GM19099 (cell line): ENCODE data around the gene TRIP6.
A peak's percentile ranks its signal among the peaks of the same experiment; 100 is the strongest.

Experiments used
- POLR2A ChIP-seq: IDR thresholded peaks from 3 replicates; pipeline ENCODE4 v1.6.1; 2011; ENCODE audit warnings: low read depth; ENCODE audit not compliant: insufficient read length; ENCODE audit errors: extremely low read depth

TRIP6 gene

DNA sequence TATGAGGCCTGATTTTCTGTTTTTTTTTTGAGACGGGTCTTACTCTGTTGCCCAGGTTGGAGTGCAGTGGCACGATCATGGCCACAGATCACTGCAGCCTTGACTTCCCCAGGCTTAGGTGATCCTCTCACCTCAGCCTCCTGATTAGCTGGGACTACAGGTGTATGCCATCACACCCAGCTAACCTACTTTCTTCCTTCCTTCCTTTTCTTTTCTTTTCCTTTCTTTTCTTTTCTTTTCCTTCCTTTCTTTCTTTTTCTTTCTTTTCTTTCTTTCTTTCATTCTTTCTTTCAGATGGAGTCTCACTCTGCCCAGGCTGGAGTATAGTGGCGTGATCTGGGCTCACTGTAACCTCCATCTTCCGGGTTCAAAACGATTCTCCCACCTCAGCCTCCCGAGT lies 11.5 kb downstream of the TRIP6 start:
- no peak for TF ChIP-seq POLR2A

DNA sequence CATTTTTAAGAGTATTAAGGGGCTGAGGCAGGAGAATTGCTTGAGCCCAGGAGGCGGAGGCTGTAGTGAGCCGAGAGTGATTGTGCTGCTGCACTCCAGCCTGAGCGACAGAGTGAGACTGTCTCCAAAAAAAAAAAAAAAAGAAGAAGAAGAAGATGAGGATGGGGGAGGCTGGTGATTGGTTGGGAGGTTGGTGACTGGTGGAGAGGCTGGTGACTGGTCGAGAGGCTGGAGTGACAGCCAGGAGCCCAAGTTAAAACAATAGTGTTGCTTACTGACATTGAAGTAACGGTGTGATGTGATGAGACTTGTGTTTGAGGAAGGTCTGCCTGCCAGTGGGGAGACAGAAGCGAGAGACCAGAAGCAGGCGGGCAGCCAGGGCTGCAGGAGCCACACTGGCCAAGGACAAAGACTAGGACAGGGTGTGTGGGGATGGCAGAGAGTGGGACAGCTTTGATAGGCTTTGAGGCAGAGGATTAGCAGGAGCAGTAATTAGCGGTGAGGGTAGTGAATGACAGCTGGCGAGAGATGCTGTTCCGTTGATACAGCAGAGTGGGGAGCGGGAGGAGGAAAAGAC lies 12.6 kb downstream of the TRIP6 start:
- TF ChIP-seq POLR2A: no peak

DNA sequence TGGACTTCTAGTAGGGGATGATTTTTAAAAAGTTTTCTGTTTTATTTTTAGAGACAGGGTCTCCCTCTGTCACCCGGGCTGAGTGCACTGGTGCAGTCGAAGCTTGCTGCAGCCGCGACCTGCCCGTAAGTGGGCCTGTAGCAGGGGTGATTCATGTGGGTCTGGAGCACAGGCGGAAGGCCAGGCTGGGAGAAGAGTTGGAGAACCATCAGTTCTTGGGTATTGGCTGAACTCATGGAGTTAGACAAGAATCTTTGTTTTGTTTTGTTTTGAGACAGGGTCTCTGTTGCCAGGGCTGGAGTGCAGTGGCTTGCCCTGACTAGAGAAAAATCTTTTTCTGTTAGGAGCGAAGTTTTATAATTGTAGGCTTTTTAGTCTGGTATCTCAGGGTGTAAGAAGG lies 13.5 kb downstream of the TRIP6 start:
- TF ChIP-seq POLR2A: no peak

DNA sequence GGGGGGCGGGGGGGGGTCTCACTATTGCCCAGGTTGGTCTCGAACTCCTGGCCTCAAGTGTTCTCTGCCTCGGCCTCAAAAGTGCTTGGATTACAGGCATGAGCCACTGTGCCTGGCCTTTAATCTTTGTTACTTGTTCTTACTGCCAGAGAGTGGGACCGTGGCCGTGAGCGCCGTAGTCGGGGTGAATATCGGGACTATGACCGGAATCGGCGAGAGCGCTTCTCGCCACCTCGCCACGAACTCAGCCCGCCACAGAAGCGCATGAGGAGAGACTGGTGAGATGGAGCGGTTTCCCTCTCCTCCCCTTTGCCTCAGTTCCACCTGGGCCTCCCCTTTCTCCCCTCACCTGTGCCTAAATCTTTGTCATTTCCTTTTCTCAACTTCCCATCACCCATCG lies 13.9 kb downstream of the TRIP6 start:
- TF ChIP-seq POLR2A: no peak

DNA sequence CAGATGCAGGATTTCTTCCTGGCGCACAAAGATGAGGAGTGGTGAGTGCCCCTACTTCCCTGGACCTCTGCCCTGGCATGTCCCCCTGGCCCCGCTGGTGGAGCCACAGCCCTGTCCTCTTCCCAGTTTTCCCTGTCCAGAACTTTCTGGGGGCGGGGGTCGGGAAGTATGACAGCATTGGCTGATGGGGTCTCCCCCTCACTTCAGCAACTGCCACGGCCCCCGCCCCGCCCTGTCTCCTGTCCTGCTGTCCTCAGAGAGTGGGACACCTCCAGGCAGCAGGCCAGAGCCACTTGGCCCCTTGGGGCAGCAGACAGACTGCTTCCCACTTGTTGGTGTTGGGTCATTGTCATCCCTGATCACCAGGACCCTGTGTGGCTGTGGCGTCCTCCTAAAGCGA lies 15.0 kb downstream of the TRIP6 start:
- no peak for TF ChIP-seq POLR2A

DNA sequence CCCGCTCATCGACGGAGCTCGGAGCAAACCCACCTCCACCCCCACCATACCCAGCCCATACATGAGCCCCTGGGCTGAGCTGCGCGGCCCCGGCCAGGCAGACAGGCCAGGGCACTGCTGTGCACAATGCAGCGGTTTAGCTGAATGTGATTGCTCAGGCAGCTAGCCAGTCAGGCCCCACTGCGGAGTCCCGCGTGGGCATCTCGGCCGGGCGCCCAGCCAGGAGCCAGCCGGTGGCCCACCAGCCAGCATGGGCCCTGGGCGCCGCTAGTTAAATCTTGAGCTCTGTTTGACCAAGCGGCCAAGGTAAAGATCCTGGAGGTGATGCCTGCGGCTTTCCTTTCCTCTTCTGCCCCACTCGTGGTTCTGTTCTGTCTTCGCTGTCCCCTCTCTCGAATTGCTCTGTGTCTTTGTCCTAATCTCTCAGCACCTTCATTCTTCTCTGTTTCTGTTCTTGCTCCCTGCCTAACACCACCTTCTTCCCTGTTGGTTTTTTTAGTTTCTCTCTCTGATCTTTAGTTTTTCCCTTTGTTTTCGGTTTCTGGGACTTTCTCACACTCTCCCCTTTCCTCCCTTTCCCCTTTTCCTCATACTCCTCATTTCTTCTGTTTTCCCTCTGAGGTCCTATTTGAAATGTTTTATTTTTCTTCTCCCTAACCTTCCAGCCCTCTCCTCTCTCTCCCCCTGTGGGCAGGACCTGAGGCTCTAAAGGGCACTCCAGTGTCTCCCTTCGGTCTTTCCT lies 15.8 kb downstream of the TRIP6 start:
- TF ChIP-seq POLR2A: no peak

DNA sequence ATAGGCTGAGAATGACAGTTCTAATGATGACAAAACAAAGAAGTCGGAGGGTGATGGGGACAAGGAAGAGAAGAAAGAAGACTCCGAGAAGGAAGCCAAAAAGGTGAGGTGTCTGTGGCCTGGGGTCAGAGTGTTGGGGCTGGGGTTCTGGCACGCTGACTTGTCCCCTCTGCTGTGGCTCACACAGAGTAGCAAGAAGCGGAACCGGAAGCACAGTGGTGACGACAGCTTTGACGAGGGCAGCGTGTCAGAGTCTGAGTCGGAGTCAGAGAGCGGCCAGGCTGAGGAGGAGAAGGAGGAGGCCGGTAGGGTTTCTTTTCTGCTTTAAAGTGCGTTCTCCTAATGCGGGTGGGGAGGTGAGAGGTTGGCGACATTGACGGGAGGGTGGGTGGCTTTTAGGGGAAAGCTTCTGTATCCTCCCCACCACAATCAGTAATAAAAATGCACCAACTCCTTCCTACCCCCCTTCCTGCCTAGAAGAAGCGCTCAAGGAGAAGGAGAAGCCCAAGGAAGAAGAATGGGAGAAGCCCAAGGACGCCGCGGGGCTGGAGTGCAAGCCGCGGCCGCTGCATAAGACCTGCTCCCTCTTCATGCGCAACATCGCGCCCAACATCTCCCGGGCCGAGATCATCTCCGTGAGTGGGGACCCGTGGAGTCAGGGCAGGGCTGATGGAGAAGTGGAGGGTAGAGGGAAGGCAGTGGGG lies 17.7 kb downstream of the TRIP6 start:
- no peak for TF ChIP-seq POLR2A

DNA sequence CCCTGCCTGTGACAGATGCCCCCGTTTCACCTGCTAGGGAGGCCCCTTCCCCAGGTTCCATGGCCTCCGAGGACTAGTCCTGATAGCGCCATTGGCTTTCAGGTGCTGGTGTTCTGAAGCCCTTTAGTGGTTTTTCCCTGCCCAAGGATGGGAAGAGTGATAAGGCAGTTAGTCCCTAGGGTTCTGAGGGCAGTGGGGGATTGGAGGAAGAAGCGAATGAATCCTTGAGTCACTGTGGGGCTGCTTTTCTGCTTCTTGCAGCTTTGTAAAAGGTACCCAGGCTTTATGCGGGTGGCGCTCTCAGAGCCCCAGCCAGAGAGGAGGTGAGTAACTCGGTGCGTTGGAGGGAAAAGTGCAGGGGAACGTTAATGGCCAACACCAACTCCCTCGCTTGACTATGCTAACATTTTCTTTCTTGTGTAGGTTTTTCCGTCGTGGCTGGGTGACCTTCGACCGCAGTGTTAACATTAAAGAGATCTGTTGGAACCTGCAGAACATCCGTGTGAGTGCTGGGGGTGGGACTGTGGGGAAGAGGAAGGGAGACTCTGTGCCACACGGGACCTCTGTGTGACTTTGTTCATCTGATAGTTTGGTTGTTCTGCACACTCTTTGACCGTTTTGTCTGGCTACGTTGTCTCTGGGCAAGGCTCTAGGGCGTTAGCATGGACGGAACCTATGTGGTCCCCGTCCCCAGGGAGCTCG lies 18.4 kb downstream of the TRIP6 start:
- TF ChIP-seq POLR2A: no peak

DNA sequence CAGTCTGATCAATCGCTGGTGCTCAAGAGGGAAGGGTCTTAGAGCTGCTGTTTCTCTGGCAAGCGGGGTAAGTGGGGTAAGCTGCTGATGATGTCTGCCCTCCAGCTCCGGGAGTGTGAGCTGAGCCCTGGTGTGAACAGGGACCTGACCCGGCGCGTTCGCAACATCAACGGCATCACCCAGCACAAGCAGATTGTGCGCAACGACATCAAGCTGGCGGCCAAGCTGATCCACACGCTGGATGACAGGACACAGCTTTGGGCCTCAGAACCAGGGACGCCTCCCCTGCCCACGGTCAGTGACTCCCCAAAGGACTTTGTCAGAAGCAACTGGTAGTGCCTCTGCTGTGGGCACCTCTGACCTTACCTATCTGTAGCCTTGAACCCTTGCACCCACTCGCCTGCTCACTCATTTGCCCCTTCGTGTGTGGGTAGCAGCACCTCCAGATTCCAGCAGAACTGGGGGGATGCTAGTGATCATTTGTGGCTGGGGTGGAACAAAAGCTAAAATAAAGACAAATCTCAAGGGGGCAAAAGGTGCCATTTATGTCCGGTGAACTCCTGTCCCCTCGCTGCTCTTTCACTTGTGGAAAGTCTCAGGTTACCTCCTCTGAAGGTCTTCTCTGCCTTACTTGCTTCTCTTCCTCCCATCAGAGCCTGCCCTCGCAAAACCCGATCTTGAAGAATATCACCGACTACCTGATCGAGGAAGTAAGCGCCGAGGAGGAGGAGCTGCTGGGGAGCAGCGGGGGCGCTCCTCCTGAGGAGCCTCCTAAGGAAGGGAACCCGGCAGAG lies 19.2 kb downstream of the TRIP6 start:
- TF ChIP-seq POLR2A: no peak

DNA sequence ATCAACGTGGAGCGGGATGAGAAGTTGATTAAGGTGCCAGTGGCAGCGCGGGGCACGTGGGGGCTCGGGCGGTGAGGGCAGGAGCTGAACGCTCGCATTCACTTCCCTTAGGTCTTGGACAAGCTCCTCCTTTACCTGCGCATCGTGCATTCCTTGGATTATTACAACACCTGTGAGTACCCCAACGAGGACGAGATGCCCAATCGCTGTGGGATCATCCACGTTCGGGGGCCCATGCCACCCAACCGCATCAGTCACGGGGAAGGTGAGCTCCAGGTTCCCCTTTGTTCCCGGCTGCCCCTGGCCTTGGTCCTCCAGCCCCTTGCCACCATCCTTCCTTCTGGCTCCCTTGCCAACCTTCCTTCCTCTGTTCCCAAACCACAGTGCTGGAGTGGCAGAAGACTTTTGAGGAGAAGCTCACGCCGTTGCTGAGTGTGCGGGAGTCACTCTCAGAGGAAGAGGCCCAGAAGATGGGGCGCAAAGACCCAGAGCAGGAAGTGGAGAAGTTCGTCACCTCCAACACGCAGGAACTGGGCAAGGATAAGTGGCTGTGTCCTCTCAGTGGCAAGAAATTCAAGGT lies 19.8 kb downstream of the TRIP6 start:
- no peak for TF ChIP-seq POLR2A

DNA sequence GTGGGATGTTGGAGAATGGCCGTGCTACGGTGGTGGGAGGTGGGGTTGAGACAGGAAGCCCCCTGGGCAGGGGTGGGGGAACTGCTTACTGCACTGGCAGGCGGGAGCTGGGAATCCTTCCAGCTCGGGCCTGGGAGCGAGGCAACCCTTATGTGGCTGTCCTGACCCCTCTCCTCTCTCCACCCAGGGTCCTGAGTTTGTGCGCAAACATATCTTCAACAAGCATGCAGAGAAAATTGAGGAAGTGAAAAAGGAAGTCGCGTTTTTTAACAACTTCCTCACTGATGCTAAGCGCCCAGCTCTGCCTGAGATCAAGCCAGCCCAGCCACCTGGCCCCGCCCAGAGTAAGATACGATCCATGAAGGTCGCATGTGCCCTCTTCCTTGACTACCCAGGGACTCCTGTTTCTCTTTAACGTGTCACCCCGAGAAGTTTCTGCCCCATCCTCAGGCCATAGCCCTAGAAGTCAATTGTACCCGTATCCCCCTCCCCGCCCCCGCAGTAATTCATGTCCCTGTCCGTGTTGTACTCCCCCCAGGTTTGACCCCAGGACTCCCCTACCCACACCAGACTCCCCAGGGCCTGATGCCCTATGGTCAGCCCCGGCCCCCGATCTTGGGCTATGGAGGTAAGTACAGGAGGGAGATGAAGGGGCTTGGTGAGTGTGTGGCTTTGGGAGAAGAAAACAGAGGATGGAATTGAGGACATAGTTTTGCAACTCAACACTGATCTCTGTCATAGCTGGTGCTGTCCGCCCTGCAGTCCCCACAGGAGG lies 20.5 kb downstream of the TRIP6 start:
- TF ChIP-seq POLR2A: peak; percentile 52

DNA sequence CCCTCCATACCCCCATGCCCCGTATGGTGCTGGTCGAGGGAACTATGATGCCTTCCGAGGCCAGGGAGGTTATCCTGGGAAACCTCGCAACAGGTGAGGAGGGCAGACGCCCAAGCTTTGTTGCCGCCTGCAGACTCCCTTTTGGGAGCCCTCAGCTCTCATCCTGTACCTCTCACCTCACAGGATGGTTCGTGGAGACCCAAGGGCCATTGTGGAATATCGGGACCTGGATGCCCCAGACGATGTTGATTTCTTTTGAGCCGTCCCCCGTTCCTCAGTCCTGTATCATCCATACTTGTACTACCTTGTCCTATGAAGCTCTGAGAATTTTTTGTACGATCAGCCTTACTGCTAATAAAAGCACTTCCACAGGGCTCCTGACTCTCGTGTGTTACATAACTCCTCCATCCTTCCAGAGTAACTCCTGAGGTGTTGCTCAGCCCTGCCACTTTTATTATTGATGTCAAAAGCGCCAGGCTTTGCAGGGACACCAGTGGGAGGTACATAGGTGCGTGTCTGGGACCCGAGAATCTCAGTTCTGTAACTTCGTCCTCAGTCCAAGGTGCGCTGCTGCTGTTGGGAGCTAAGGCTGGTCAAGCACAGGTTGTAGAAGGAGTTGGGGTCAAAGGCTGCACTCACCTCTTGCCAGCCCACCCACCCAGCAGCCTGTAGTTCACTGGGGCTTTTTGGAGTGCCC lies 21.3 kb downstream of the TRIP6 start:
- TF ChIP-seq POLR2A: no peak
